Central memory CD8-positive, alpha-beta T cell (primary cell): ENCODE results near the gene LDLRAD3.
A peak's percentile ranks its signal among the peaks of the same experiment; 100 is the strongest.

Source experiments
- ATAC-seq: fragments of 150-1000 bp; cut with Tn5 transposase; replicated peaks from 2 replicates; pipeline ENCODE4 v1.10.0; 2022; ENCODE audit warnings: mild to moderate bottlenecking, moderate FRiP score, moderate number of reproducible peaks; ENCODE audit not compliant: poor library complexity, severe bottlenecking; ENCODE audit errors: extremely low read depth
- DNase-seq, 2 donors: peaks; one replicate each; pipeline ENCODE4 v3.0.0; 2021; ENCODE audit warnings: low spot score in 2 of 2
- H3K27ac Mint-ChIP-seq: one replicate; pipeline ENCODE4 v1.8.0; 2022; ENCODE audit warnings: low read depth, mild to moderate bottlenecking, moderate library complexity, mixed read lengths
- H3K27me3 Mint-ChIP-seq: one replicate; pipeline ENCODE4 v1.8.0; 2022; ENCODE audit warnings: mixed read lengths
- H3K36me3 Mint-ChIP-seq: one replicate; pipeline ENCODE4 v1.8.0; 2022; ENCODE audit warnings: mild to moderate bottlenecking, moderate library complexity, mixed read lengths; ENCODE audit not compliant: insufficient read depth
- H3K4me1 Mint-ChIP-seq: one replicate; pipeline ENCODE4 v1.8.0; 2022; ENCODE audit warnings: mixed read lengths
- H3K4me3 Mint-ChIP-seq: one replicate; pipeline ENCODE4 v1.8.0; 2022; ENCODE audit warnings: mild to moderate bottlenecking, moderate library complexity, mixed read lengths
- H3K9me3 Mint-ChIP-seq: one replicate; pipeline ENCODE4 v1.8.0; 2022; ENCODE audit warnings: mixed read lengths

The LDLRAD3 gene

DNA sequence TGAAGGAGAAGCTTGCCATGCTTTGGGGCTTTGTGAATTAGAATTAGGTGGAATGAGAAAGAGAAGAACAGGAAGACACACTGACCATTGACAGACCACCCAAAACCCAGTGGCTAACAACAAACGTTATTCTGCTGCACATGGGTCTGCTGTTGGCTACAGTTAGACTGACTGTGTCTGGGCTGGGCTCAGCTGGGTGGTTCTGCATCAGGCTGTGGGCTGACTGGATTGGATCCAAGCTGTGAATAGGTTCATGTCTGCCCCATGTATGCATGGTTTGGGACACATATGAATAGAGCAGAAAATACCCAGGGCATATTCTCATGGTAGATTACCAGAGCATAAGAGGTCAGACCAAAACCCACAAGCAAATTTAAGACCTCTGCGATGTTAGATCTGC, 11.7 kb upstream of the LDLRAD3 start:
- DNase-seq (no peak), ATAC-seq (no peak)
- Mint-ChIP-seq H3K27ac (no peak overlapping the region), H3K9me3 (no peaks in the 10 kb centered on the region), H3K27me3 (peaks cover 55% of the 10 kb centered on the region), H3K36me3 (no peaks in the 10 kb centered on the region), H3K4me3 (no peak overlapping the region), H3K4me1 (no peaks in the 10 kb centered on the region)

DNA sequence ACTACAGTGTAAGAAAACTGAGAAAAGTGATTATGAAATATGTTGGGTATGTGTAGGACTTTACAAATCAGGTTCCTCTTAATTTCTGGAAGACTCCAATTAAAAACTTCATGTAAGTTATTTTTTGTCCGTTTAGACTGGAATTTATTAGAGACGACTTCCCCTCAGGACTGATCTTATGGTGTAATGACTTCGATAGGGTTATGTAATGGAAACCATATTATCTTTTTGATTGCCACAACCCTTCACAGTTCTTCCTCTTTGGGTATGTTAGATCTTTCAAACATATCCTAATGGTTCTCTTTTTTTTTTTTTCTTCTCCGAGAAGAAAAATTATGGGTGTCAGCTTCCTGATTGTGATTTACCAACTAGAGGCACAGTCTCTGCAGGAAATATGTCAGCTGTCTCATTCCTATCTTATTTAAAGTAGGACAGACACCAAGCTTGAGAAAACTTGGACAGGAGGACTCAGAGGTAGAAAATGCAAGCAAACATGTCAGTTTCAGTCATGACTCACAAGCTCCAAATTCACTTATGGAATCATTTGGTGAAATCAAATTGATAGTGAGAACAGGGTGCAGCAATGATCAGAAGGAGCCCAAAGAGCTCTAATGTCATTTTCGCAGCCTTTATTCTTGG, 11.1 kb upstream of the LDLRAD3 start:
- ATAC-seq (no peak), DNase-seq (no peak)
- H3K36me3 Mint-ChIP-seq, result no peaks in the 10 kb centered on the region
- peaks cover 62% of the 10 kb centered on the region for H3K27me3 Mint-ChIP-seq
- no peaks in the 10 kb centered on the region for H3K9me3 Mint-ChIP-seq
- no peak overlapping the region for H3K4me3 Mint-ChIP-seq
- H3K27ac Mint-ChIP-seq, result no peak overlapping the region
- H3K4me1 Mint-ChIP-seq, result no peaks in the 10 kb centered on the region

DNA sequence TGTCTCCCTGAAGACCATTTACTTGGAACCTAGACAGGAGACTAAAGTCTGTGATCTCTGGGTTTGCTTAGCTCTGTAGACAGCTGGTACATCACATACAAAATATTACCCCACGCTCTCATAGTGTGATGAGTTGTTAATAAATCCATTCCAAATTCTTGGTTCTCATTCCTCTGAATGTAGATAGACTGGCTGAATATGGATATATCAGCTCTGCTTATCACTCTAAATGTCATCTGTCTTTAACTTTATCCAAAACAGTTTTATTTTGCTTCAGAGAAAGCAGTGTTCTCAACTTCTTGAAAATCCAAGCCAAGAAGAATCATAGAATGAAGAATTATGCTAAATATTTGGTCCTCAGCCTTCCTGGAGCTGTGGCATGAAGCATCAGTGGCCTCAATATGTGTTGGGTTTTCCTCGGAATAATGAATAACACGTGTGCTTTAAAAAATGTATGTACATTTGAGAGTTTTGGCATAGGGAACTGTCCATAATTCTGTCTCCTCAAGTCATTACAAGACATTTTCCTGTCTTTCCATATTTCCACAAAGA, 10.5 kb upstream of the LDLRAD3 start:
- H3K27me3 Mint-ChIP-seq, result peaks cover 64% of the 10 kb centered on the region
- H3K4me1 Mint-ChIP-seq, result no peaks in the 10 kb centered on the region
- ATAC-seq (no peak), DNase-seq (no peak)
- no peak overlapping the region for H3K27ac Mint-ChIP-seq
- H3K9me3 Mint-ChIP-seq, result no peaks in the 10 kb centered on the region
- H3K36me3 Mint-ChIP-seq, result no peaks in the 10 kb centered on the region
- no peak overlapping the region for H3K4me3 Mint-ChIP-seq

DNA sequence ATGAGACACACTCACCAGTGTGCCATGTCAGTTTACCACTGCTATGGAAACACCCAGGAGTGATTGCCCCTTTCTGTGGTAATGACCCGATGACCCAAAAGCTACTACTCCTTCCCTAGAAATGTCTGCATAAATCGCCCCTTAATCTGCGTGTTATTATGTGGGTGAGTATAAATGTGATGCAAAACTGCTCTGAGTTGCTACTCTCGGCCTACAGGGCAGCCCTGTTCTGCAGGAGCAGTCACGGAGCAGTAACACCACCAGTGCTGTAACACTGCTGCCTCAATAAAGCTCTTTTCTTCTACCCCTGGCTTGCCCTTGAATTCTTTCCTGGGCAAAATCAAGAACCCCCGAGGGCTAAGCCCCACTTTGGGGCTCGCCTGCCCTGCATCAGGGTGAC, 9.6 kb upstream of the LDLRAD3 start:
- ATAC-seq, result no peak
- H3K4me3 Mint-ChIP-seq, result no peak overlapping the region
- no peaks in the 10 kb centered on the region for H3K36me3 Mint-ChIP-seq
- peaks cover 72% of the 10 kb centered on the region for H3K27me3 Mint-ChIP-seq
- H3K27ac Mint-ChIP-seq, result no peak overlapping the region
- H3K9me3 Mint-ChIP-seq, result no peaks in the 10 kb centered on the region
- no peak for DNase-seq
- H3K4me1 Mint-ChIP-seq, result no peaks in the 10 kb centered on the region

DNA sequence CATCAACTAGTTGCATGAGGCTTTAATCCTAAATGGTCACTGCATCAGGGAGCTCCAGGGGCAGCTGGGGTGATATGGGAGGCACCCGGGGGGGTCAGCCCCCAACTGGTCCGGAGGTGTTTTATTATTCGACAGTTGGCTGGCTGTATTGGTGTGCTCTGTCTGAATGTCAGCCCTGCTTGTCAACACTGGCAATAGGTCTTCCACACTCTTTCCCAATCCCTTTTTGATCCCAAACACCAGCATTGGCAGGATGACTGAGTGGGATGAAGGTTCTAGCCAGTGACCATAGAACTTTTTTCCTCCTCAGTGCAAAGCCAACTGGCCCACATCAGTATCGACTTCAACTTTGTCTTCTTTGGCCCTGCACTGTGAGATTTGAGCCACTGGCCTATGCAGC, 8.9 kb upstream of the LDLRAD3 start:
- no peak for ATAC-seq
- Mint-ChIP-seq H3K4me1 (no peaks in the 10 kb centered on the region), H3K9me3 (no peaks in the 10 kb centered on the region), H3K27ac (no peak overlapping the region), H3K27me3 (peaks cover 72% of the 10 kb centered on the region), H3K36me3 (no peaks in the 10 kb centered on the region), H3K4me3 (no peak overlapping the region)
- no peak for DNase-seq

DNA sequence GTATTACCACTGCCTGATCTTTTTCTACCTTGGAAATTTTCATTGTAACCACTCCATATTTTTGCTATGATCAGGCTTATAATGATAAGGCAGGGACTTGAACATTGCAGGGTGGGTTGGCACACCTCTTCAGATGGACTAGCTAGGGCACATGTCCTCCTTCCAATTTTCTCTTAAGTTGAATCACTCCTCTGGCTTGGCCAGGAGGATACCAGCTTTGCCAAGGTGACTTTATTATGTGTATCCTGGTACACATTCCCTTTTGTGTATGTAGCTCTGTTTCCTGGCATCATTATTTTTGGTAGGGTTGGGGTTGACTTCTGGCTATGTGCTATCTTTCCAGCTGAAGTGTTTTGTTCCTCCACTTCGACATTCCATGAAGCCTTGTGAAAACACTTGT, 8.5 kb upstream of the LDLRAD3 start:
- Mint-ChIP-seq H3K4me1 (no peaks in the 10 kb centered on the region), H3K4me3 (no peak overlapping the region), H3K9me3 (no peaks in the 10 kb centered on the region), H3K27ac (no peak overlapping the region), H3K36me3 (no peaks in the 10 kb centered on the region), H3K27me3 (peaks cover 72% of the 10 kb centered on the region)
- DNase-seq (no peak), ATAC-seq (no peak)

DNA sequence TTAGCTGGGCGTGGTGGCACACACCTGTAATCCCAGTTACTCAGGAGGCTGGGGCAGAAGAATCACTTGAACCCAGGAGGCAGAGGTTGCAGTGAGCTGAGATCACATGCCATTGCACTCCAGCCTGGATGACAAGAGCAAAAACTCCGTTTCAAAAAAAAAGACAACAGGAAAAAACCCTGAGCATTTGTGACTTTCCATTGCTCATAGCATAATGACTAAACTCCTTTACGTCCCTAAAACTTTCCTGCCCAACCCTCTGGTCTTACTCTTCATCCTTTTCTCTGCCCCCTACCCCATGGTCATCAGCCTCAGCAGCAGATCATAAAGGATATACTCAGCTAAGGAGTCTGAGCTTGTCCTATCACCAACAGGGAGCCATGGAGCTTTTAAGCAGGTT, 6.8 kb upstream of the LDLRAD3 start:
- H3K4me1 Mint-ChIP-seq, result no peaks in the 10 kb centered on the region
- ATAC-seq, result no peak
- H3K27me3 Mint-ChIP-seq, result peaks cover 70% of the 10 kb centered on the region
- no peaks in the 10 kb centered on the region for H3K36me3 Mint-ChIP-seq
- H3K9me3 Mint-ChIP-seq, result no peaks in the 10 kb centered on the region
- H3K27ac Mint-ChIP-seq, result no peak overlapping the region
- H3K4me3 Mint-ChIP-seq, result no peak overlapping the region
- no peak for DNase-seq

DNA sequence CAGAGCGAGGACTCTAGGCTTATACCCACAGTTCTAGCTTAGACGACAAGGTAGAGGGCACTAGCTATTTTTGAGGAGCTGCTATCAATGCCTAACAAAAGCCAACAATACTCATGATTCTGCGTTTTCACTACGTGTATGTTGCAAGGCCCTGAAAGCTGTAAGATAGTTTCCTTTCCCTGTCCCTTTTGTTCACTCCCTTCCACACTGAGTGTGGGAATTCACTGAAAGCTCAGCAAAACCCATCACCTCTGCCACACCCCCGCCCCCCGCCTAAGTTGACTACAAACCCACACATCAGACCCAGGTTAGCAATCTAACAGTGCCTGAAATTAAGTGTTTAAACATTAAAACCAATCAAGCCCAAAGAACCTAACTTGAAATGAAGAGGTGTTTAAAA, 6.2 kb upstream of the LDLRAD3 start:
- no peaks in the 10 kb centered on the region for H3K4me1 Mint-ChIP-seq
- H3K27me3 Mint-ChIP-seq, result peaks cover 73% of the 10 kb centered on the region
- no peak overlapping the region for H3K4me3 Mint-ChIP-seq
- H3K27ac Mint-ChIP-seq, result no peak overlapping the region
- ATAC-seq (no peak), DNase-seq (no peak)
- H3K36me3 Mint-ChIP-seq, result no peaks in the 10 kb centered on the region
- H3K9me3 Mint-ChIP-seq, result no peaks in the 10 kb centered on the region

DNA sequence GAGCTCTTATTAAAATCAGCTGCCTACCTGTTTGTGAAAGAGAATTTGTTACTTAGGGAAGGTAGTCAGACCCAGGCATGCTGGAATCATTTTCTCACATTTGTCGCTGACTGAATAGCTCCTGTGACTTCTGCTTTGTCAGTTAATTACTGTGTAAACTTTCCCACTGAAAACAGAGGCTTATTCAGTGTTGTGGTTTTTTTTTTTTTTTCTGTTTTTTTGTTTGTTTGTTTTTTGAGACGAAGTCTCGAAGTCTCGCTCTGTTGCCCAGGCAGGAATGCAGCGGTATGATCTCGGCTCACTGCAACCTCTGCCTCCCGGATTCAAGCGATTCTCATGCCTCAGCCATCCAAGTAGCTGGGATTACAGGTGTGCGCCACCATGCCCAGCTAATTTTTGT, 5.6 kb upstream of the LDLRAD3 start:
- peaks cover 75% of the 10 kb centered on the region for H3K27me3 Mint-ChIP-seq
- H3K27ac Mint-ChIP-seq, result no peak overlapping the region
- no peaks in the 10 kb centered on the region for H3K9me3 Mint-ChIP-seq

DNA sequence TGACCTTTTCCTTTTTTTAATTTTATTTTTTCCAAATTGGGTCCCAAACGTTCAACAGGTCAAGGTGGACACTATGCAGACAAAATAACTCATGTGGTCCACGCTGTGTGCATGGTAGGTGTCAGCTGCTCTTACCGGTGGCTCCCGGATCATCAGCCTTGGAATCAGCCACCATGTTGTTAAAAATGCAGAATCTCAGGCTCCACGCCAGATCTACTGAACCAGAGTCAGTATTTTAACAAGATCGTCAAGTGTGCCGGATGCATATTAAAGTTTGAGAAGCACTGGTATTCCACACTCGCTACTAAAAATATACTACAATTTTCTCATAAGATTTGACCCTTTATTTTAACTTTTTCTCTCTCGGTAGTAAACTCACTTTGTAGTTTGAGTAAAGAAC, 553 bp upstream of the LDLRAD3 start:
- no peak overlapping the region for H3K27ac Mint-ChIP-seq
- ATAC-seq (no peak), DNase-seq (no peak)
- H3K4me1 Mint-ChIP-seq, result peaks cover 12% of the 10 kb centered on the region
- H3K27me3 Mint-ChIP-seq, result peaks cover 64% of the 10 kb centered on the region
- peaks cover 2% of the 10 kb centered on the region for H3K36me3 Mint-ChIP-seq
- H3K9me3 Mint-ChIP-seq, result no peaks in the 10 kb centered on the region
- H3K4me3 Mint-ChIP-seq, result peak overlapping the region; percentile 78

More for the DNA sequence above, 5.6 kb upstream of the LDLRAD3 start:
- peaks cover under 1% of the 10 kb centered on the region for H3K4me1 Mint-ChIP-seq
- no peak overlapping the region for H3K4me3 Mint-ChIP-seq
- DNase-seq (no peak), ATAC-seq (no peak)
- no peaks in the 10 kb centered on the region for H3K36me3 Mint-ChIP-seq

DNA sequence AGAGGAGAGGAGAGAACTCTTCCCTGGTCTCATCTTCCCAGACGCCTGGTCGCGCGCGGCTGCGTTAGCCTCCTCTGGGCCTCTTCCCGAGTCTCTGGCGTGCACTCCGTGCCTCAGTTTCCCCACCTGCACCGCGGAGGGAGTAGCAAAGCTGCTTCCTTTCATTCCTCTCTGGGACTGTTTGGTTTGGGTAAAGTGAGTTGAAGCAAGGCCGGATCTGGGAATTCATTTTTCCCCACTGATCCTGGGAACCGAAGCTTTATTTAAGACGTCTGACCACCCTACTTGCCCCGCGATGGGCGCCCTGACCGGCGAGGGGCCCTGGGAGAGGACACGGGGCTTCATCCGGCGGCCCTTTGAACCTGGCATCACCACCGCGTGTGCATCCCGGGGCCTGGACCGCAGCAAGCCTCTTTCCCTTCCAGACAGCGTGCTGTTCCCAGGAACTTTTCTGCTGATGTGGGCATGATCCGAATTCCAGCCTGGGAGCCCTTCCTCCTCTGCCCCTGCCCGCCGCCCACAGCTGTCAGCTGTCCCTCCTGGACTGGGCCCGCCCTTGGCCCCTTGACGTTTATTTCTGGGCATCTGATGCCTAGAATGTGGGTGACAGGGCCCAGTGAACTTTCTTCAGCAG, 758 bp downstream of the LDLRAD3 start:
- H3K36me3 Mint-ChIP-seq, result peaks cover 2% of the 10 kb centered on the region
- DNase-seq (no peak), ATAC-seq (no peak)
- peaks cover 59% of the 10 kb centered on the region for H3K27me3 Mint-ChIP-seq
- H3K27ac Mint-ChIP-seq, result no peak overlapping the region
- H3K9me3 Mint-ChIP-seq, result no peaks in the 10 kb centered on the region
- peaks cover 12% of the 10 kb centered on the region for H3K4me1 Mint-ChIP-seq
- H3K4me3 Mint-ChIP-seq, result peak overlapping the region; percentile 78

DNA sequence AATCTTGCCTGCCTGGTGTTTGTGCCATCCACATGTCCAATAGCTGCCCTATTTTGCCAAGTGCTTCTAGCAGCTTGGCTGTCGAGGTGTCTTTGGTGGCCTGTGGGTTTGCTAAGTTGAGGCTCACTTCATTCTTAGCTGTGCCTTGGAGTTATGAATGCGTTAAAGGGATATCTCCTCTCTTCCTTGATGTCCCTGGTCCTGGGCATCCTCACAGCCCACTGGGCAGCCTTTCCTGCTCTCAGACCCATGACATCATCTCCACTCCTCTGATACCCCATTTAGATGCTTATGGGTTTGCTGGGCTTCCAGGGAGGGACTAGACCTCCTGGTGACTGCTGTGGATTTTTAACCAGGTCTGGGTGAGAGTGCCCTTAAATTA, 1.3 kb downstream of the LDLRAD3 start:
- Mint-ChIP-seq H3K27ac (no peak overlapping the region), H3K4me1 (peaks cover 12% of the 10 kb centered on the region), H3K36me3 (peaks cover 2% of the 10 kb centered on the region), H3K27me3 (peaks cover 64% of the 10 kb centered on the region), H3K9me3 (no peaks in the 10 kb centered on the region), H3K4me3 (peak overlapping the region; percentile 78)
- DNase-seq (no peak), ATAC-seq (no peak)

DNA sequence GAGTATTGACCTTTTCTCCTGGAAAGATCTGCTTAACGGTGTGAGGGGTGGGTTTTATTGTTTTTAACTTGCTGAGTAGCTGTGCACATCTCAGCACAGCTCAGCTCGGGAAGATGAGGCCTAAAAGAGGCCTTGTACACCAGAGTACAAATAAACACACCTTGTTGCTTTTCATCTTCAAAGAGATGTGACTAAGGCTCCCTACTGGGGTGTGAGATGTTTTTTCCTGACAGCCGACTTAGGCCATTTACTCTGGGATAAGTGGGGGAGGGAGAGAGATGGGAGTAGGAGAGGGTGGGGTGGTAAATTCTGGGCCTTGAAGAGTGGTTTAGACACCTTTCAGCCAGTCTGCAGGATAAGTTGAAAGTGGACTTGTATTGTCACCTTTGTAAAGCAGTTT, 2.9 kb downstream of the LDLRAD3 start:
- DNase-seq, result no peak
- no peak for ATAC-seq
- H3K36me3 Mint-ChIP-seq, result peaks cover 4% of the 10 kb centered on the region
- no peaks in the 10 kb centered on the region for H3K9me3 Mint-ChIP-seq
- peaks cover 76% of the 10 kb centered on the region for H3K27me3 Mint-ChIP-seq
- H3K27ac Mint-ChIP-seq, result no peak overlapping the region
- H3K4me3 Mint-ChIP-seq, result no peak overlapping the region
- H3K4me1 Mint-ChIP-seq, result peaks cover 12% of the 10 kb centered on the region
